Measurements from ENCODE around the gene PRDM15.

The PRDM15 gene

DNA sequence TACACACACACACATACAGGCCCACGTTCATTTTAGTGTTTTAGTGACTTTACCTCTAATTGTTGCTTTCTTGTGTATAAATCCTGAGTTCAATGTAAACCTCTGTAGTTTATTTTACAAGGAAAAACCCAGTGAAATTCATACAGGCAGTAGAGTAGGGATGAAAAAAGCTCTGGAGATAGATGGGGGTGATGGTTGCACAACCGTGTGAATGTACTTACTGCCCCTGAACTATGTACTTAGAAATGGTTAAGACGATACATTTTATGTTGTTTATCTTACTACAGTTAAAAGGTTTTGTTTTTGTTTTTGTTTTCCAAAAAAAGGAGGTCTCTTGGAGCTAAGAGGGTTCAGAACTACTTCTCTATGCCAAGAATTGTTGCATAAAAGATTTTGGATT lies 29.7 kb upstream of the PRDM15 start:
- DNase-seq (ENCODE audit: low read depth in 2 of 2), result no peak

DNA sequence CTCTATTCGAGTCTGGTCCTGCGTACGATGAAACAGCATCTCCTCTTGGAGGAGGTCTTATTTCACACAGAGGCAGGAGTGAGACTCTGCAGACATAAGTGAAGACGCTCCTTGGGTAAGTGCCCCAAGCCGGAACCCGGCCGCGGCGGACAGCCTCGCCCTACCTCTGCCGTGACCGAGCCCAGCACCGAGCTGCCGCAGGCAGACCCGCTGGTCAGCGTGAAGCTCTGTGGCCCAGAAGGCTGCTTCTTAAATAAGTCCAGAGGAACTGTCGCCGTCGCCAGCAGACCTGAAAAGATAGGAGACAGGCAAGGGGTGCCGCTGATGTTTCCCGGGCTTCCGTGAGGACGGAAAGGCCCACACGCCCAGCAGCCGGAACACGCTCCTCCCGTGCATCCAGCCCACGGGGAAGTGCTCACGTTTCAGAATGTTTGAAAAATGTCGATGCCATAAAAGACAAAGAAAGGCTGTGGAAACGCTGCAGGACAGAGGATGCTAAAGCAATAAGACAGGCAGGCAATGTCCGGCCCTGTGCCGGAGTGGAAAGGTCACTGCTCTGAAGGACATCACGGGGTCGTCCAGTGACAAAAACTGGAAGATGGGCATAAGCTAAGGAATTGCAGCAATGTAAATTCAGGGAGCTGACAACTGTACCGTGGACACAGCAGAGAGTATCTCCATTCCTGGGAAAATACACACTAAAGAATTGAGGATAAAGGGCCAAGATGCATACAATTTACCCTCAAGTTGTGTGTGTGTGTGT lies 28.5 kb upstream of the PRDM15 start:
- DNase-seq (ENCODE audit: low read depth in 2 of 2), result no peak

DNA sequence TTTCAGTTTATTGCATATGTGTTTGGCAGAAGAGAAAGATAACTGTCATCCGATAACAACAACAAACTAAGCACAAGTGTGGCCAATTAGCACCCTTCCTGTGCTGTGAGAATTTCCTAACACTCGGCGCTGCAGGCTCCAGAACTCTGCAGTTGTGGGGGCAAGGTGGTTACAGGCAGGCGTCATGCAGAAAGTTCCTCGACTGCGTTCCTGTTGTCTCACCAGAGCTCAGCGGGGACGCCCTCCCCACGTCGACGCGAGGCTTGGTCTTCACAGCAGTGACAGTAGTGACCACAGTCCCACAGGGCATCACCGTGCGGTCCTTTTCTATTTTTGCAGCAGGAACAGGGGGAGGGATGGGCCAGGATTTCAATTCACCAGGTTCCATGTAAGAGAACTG lies 27.6 kb upstream of the PRDM15 start:
- DNase-seq (ENCODE audit: low read depth in 2 of 2), result no peak

DNA sequence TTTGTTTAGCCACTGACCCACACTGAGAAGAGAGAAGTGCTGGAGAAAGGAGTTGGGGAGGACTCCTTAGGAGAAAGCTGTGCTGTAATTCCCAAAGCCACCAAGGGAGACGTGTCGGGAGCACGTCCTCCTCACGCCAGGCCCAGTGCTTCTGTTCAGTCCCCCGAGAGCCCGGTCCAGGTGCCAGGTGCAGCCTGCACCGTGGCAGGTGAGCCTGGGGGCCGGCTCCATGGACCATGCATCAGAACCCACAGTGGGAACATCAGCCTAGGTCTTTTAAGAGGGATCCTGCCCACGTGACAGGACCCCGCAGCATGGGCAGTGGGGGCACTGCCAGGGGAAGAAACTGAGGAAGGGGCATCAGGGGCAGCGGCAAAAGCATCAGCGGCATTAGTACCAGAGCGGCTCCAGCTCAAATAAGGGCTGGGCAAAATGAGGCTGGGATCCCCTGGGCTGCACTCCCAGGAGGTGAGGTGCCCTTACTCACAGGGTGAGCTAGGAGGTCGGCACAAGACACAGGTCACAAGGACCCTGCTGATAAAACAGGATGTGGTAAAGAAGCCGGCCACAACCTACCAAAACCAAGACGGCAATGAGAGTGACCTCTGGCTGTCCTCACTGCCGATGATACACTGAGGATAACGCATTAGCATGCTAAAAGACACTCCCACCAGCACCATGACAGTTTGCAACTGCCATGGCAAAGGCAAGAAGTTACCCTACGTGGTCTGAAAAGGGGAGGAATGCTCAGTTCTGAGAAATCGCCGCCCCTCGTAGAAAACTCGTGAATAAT lies 24.6 kb upstream of the PRDM15 start:
- DNase-seq (ENCODE audit: low read depth in 2 of 2), result no peak

DNA sequence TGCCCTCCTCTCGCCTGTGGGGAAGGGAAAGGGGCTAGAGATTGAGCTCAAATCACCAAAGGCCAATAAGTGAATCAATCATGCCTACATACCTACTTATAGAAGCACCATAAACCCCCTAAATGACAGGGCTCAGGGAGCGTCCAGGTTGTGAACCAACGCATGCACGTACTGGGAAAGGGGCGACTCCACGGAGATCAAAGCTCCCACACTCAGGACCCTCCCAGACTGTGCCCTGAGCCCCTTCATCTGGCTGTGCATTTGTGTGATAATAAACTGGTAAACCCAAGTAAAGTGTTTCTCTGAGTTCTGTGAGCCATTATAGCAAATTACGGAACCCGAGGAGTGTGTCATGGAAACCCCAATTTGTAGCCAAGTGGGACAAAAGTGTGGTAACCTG lies 23.8 kb upstream of the PRDM15 start:
- DNase-seq (ENCODE audit: low read depth in 2 of 2), result no peak

DNA sequence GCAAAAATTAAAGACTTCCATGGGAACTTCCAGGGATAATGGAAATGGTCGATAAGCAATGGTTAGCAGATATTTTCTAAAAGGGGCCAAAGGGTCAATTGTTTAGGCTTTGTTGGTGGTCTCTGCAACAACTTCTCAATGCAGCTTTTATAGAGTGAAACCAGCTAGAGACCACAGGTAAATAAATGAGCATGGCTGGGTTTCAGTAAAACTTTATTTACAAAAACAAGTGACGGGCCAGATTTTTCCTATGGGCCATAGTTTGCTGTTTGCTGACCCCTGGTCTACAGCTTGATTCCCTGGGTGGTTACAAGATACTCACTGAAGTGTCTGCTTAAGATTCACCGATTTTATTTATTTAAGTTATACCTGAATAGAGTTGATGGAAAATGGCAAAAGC lies 22.6 kb upstream of the PRDM15 start:
- no peak for DNase-seq (ENCODE audit: low read depth in 2 of 2)

DNA sequence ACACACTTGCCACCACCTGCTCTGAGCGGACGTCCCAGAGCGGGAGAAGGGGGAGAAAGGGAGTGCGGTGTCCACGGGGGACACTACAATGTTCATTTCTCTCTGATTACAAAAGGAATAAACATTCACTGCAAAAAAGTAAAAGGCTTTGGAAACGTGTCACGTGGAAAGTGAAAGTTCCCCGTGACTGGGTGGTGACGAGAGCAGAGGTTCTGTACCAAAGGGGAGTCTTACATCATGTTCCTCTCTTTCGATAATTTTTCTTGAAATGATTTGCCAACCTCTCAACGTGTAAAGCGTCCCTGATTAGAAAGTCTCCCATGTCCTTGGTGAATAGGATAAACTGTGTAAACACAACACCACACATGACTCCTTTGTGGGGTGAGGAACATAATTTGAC lies 22.0 kb upstream of the PRDM15 start:
- no peak for DNase-seq (ENCODE audit: low read depth in 2 of 2)

DNA sequence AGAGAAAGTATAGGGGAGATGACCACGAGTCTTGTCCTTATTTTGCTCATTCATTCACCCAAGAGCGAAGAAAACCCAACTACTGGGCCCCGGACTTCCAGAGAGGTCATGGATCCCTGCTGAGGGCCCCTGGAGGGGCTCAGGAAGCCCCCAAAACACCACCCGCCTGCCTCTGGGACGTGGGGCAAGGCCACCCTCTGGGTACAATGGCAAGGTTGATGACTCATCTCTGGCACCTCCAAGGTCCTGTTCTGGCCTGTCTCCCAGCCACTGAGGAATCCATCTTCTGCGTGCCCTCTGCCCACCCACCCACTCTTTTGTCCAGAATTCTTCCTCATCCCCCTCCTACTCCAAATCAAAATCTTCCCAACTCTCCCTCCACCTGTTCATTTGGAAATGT lies 21.3 kb upstream of the PRDM15 start:
- DNase-seq (ENCODE audit: low read depth in 2 of 2), result no peak

DNA sequence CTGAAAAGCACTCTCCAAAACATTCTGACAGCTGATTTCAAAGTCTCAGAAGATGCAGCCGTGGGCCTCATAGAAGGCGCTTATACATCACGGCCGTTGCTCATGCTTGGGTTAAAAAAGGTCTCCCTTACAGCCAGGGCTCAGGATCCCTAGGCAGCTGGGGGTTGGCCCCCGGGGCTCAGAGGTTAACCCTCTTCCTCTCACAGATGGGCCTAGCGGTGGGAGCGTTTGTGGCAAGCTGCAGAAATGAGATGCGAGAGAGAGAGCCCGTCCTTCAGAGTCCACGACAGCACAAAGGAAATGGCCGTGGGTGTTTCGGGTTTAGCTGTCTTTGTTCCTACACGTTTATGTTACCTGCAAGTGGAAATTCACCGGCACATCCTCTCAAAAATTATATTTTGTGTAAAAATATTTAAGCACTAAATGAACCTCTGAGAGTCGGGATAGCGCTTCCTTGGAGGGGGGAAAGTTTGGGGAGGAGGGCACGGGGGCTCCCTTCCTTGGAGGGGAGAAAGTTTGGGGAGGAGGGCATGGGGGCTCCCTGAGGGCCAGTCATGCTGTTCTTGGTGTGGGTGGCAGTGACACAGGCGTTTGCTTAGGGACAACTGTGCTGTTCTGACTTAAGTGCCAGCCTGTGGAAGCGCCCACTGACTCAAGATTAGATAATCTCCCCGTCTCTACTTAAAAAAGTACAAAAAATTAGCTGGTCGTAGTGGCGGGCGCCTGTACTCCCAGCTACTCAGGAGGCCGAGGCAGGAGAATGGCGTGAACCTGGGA lies 20.5 kb upstream of the PRDM15 start:
- no peak for DNase-seq (ENCODE audit: low read depth in 2 of 2)

DNA sequence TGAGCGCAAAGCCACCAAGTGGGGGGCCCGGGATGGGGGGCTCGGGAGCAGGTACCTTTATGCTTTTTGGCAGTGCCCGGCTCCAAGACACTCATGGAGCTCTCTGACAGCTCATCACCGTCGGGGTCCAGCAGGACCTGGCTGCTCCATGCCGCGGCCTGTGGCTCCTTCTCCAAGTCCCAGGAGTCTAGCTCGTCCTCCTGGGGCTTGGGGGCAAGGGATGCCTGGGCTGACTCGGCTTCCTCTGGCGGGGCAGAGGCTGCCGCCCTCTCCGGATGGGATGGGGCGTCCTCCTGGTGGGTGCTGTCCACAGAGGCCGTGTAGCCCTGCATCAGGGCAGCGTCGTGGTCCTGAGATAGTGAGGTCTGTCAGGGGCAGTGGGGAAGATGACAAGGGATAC lies 19.9 kb upstream of the PRDM15 start:
- DNase-seq (ENCODE audit: low read depth in 2 of 2), result no peak

DNA sequence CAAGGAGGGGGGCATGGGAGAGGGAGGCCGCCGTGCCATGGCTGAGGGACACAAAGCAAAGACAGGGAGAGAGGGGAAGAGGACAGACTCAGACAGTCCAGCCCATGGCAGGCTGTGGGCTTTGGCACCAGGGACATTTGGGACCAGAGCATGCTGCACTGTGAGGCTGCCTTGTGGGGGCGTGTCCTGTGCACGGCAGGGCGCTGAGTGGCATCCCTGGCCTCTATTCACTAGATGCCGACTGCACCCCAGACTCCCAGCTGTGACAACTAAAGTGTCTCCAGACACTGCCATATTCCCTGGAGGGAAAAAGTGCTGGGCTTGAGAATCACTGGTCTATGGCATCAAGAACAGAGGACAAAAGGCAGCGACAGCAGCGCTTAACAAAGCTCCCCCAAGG lies 18.6 kb upstream of the PRDM15 start:
- DNase-seq (ENCODE audit: low read depth in 2 of 2), result no peak

DNA sequence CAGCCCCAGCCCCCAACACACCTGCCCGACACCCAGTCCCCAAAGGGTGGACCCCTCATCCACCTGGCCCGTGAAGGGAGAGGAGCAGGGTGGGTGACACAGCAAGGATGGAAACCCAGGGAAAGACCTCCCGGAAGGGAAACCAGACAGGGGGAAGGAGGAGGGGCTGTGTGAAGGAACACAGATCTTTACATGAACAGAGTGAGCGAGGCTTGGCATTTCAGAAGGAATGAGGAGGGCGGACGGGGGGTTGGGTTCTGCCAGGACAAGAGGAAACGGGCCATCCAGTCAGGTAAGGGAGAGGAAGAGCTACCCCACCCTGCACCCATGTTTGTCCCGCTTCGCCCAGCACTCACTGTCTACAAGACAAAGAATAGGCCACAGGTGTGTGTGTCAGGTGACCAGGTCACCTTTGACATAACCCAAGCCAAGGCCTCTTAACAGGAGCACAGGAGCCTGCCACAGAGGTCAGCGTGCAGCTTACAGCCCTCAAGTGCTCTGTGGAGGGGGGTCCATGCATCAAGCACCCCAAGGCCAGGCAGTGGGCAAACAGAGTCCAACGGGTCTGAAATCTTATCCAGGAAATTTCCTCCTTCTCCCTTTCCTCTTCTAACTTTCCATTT lies 18.0 kb upstream of the PRDM15 start:
- DNase-seq (ENCODE audit: low read depth in 2 of 2), result no peak

DNA sequence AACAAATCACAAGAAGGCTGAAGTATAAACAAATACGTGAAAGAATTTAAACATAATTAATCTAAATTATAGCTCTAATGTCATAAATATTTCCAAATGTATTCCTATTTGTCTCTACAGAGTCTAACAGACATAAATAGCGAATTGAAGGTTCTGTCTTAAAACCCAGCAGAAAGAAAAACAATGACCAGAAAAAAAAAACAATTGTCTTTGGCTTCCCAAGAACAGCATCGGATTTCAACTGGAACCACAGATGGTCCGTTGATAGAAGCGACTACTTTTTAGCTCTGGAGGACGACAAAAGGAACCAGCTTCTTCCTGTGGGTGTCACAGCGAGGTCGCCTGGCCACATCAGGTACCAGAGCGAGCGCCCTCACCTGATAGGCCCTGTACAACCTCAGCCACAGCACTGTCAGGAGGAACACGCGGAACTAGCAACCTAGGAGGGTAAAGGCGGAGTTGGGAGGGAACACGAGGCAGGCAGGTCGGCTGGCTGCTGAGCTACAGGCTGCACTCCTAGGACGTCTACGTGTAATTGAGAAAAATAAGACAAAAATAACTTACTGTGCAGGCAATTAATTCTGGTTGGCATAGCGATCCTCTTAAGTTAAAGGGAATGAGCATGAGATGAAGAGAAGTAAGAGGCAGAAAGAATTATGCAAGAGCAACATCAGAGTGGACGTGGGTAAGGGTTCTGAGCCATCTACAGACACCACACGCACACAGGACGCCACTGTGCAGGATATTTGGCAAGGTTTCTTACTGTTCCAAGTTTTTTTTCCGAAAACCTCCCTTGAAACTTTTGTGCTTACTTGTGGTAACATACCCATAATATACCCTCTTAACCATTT lies 16.7 kb upstream of the PRDM15 start:
- no peak for DNase-seq (ENCODE audit: low read depth in 2 of 2)

DNA sequence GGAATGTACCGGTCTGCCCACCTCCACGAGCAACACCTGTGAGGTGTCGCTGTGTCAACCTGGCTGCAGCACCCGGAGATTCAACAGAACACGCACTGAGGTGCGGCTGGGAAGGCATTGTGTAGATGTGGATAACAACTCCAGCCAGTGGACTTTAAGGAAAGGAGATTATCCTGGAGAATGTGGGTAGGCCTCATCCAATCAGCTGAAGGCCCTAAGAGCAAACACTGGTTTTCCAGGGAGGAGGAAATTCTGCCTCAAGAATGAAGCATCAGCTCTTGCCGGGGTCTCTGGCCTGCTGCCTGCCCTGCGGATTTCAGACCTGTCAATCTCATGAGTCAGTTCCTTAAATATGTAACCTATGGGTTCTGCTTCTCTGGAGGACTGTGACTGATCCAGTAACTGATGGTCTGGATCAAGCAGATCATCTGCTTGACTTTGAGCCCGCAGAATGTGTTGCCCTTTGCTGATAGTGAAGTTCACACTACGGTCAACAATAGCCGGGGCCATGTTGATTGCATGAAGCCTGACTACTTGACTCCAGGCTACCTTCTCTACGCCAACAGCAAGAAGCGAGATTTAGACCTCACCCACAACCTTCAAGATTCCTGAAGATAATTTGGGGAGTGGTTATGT lies 15.9 kb upstream of the PRDM15 start:
- no peak for DNase-seq (ENCODE audit: low read depth in 2 of 2)

DNA sequence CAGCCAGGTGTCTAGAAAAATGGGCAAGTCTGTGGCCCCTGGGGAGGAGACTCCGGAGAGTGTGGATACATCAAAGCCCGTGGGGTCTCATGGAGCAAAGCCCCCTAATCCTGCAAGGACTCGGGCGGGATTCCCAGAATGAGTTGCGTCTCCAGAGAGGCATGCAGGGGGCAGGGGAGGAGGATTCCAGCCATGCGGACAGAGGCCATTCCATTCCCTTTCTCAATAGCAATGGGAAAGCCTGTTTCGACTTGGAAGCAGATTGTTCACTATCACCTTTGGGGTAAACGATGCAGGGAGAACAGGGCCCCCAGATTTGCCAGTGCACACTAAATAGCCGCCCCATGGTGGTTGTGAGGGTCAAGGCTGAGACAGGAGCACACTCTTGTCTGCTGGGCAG lies 15.4 kb upstream of the PRDM15 start:
- no peak for DNase-seq (ENCODE audit: low read depth in 2 of 2)

DNA sequence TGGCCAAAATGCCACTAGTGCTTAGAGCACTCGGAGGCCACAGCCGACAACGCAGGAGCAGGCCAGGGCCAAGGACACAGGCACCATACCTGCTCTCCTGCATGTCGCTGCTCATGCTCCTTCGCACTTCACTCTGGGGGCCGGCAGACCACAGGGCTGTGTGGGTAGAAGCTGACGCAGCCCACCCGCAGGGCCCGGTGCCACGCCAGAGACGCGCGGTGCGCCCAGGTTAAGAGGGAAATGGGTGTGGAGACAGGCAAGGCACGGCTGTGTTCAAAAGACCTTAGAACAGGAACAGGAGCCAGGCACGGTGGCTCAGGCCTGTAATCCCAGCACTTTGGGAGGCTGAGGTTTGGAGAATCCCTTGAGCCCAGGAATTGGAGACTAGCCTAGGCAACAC lies 13.6 kb upstream of the PRDM15 start:
- DNase-seq (ENCODE audit: low read depth in 2 of 2), result no peak

DNA sequence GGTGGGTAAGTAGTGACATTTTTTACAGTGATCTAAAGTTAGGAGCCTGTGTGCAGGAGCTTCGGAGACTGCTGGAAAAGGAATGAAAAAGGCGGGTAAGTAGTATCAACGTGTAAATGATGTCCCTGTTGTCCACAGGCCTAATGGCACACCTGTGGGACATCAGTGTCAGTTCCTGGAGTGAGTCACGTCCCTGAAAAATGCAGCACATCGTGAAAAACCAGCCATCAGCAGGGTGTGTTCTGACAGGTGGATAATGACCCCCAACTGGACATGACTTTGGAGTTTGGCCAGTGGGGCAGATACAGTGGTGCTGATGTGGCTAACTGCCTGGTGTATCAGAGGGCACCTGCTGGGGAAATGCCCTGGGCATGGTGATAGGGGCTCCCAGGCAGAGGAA lies 12.0 kb upstream of the PRDM15 start:
- DNase-seq (ENCODE audit: low read depth in 2 of 2), result no peak

DNA sequence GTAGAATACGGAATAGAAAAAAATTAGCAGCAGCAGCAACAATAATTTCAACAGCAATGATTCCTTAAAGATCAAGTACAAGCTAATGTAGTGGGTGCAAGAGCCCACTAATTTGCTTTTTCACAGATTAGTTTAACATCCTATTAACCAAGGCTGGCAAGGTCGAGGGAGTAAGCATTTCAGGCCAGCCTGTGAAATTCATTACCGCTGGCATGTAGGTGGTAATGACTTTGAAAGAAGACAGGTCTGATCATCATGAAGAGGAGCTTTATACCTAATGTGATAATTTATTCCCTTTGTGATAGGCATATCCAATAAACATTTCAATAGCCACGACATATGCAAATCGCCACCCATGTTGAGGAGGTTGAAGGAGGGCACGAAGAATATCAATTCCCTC lies 11.2 kb upstream of the PRDM15 start:
- DNase-seq (ENCODE audit: low read depth in 2 of 2), result no peak

DNA sequence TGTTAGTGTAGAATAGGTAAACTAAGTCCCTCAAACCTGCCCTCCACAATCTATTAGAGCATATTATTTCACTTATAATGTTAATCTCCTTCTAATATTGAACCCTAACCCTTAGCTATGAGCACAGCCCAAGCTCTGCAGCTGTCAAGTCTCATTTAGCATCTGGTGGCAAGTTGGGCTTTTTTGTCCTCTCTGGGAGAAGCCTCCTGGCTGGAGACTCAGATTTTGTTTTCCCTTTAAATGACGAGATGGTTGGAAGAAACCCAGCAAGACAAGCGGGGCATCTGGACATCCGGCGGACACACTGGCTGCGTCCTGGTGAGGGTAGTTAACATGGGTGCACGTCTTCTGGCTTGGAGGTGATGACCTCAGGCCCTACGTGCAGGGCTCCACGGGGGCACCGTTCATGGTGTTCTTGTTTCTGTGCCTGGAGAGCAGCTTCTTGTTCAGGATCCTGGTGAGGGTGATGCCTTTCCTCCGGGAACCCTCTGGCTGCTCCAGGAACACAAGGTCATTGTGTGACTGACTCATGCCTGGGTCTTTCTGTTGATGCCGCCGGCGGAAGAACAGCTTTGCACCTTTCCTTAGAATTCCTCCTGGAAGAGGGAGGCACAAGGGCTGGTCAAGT lies 9.7 kb upstream of the PRDM15 start:
- no peak for DNase-seq (ENCODE audit: low read depth in 2 of 2)

DNA sequence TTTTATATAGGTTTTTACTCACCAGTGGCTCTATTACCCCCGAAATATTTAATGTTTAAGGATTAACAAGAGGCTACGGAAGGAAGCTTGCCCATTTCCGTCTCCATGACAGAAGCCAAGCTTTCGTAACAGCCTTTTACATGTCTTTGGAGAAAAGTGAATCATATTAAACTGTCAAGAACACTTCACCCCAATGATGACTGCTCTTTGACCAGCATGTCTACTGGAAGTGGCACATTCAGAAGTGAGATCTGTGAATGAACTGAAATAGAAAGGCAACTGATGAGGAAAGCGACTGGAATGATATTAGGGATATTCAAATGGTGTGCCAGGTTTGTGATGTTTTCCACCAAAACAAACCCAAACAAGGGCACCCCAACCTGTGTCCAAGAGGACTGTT lies 8.5 kb upstream of the PRDM15 start:
- DNase-seq (ENCODE audit: low read depth in 2 of 2), result no peak

Measured in stimulated activated CD8-positive, alpha-beta memory T cell treated with anti-CD3 and anti-CD28 coated beads, Interleukin-7, amount 100 ng/mL, for 1 hour (primary cell).